ENCODE results near the gene MIDN.
A peak's percentile ranks its signal among the peaks of the same experiment; 100 is the strongest.

MIDN gene

GRCh38 chr19:1232652-1233072 lies 15.7 kb upstream of the MIDN start:
- DNase-seq (ENCODE audit: low read depth in 2 of 2), result no peak

- DNase-seq (ENCODE audit: low read depth in 2 of 2), result no peak
These were observed 15.2 kb upstream of the MIDN start for GRCh38 chr19:1233115-1233667.

- DNase-seq (ENCODE audit: low read depth in 2 of 2), result no peak
These were observed 14.1 kb upstream of the MIDN start for GRCh38 chr19:1234051-1234954.

GRCh38 chr19:1234955-1235380 lies 13.4 kb upstream of the MIDN start:
- DNase-seq (ENCODE audit: low read depth in 2 of 2), result no peak

- DNase-seq (ENCODE audit: low read depth in 2 of 2), result no peak
These were observed 12.5 kb upstream of the MIDN start for GRCh38 chr19:1235625-1236538.

GRCh38 chr19:1236576-1236975 lies 11.8 kb upstream of the MIDN start:
- DNase-seq (ENCODE audit: low read depth in 2 of 2), result no peak

DNA sequence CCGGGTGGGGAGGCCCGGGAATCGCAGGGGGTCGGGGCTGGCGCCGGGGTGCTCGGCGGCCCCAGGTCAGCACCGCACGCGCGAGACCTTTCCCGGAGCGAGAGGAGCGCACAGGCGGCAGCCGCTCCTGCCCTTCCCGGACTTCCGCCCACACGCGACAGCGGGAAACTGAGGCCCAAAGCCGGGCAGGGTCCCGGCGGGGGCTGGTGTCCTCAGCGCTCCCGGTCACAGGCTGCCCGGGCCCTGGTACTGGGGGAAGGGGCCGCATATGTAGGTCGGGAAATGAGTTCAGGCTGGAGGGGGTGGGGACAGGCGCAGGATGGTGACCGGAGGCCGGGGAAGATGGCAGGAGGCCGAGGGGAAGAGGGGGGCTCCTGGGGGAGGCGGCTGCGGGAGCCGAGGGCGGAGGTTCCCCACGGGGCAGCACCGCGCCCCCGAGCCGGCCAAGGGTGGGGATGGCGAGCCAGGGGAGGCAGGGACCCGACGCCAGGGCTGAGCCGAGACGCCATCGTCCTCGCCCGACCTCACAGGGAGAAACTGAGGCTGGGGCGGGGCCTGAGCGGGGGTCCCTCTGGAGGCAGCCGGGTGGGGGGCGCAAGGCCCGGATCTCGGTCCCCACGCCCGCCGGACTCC lies 11.2 kb upstream of the MIDN start:
- no peak for DNase-seq (ENCODE audit: low read depth in 2 of 2)

DNA sequence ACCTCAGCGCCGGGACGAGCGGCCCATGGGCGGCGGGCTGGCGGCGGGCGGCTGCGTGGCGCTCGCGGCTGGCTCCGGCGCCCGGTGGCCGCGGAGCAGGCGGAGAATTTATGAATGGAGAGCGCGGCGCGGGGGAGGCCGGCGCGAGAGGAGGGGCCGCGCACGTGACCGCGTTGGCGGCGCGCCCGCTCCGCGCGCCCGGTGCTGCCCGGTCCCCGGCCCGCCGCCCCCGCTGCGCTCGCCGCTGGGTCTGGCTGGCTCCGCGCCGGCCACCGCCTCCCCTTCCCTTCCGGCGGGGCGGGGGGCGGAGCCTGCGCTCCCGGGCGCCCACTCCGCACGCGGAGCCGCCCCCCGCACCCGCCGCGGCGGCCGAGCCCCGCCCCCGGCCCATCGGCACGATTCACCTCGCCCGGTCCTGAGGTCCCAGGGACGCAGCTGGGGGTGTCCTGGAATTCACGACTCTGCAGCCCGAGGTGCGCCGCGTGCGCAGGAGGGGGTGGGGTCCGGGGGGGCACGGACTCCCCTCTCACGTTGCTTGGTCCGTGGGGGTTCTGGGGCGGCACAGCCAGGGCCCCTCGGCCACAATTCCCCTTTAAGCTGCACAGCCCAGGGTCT lies 10.5 kb upstream of the MIDN start, which contains the start of gene CBARP:
Gene CBARP, minus strand, starts transcription at position 252 of the 615 bp plus-strand sequence. CDS start 1,905 bp downstream, outside the sequence.
- DNase-seq (ENCODE audit: low read depth in 2 of 2), result no peak

DNA sequence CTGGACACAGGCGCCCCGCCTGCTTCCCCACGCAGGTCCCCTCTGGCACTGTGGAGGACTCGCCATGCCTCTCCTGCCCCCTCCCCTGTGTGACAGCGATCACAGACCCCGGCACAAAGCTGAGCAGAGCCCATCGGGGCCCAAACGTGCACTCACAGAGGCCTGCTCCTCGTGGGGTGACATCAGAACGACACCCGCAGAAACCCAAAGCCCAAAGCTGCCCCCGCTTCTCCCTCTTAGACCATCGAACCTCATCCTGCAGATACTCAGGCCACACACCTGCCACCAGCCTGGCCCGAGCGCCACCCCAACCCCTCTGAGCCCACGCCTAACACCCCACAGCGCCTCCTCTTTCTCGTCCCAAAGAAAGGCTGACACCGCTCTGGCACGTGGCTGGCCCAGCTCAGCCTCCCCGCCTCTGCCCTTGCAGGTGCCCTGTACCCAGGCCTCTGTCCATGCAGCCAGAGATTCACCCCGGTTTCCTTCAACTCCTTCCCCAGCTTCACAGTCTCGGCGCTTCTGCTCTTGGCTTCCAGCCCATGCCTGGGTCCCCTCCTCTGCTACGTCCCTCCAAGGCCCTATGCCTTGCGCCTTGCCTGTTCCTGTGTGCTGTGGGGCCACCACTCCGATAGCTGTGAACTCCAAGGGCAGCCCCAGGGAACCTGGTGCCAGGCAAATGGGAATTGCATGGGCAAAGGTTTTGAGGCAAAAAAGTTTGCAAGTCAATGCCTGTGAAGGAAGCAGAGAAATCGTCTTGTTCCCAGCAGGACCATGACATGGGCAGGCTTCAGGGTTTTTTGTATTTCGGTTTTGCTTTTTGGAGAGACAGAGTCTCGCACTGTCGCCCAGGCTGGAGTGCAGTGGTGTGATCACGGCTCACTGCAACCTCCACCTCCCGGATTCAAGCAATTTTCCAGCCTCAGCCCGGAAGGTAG lies 9.7 kb upstream of the MIDN start:
- no peak for DNase-seq (ENCODE audit: low read depth in 2 of 2)

DNA sequence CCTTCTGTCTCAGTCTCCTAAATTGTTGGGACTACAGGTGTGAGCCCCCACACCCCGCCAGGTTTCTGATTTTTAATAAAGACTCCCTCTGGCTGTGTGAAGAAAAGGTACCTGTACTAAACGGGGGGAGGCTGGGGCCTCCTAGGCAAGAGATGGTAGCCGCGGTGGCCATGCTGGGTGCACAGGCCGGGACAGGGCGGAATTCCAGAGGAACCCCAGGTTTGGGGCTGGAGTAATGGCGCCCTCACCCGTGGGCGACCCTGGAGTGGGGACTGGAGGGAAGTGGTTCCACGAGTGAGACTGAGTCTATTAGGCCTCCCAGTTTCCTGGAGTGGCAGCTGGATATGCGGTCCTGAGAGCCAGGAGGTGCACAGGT lies 9.0 kb upstream of the MIDN start:
- no peak for DNase-seq (ENCODE audit: low read depth in 2 of 2)

- peak; percentile 83 to 89 for DNase-seq (ENCODE audit: low read depth in 2 of 2)
These were observed 8.3 kb upstream of the MIDN start for GRCh38 chr19:1239796-1240737.

DNA sequence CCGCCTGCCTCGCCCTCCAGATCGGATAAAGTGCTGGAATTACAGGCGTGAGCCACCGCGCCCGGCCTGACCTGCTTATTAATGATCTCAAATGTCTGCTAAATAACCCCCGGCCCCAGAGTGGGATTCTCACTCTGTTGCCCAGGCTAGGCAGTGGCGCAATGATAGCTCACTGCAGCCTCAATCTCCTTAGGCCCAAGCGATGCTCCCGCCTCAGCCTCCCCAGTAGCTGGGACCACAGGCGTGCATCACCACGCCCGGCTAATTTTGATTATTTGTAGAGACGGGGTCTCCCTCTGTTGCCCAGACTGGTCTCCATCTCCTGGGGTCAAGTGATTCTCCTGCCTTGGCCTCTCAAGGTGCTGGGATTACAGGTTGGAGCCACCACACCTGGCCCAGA lies 7.5 kb upstream of the MIDN start:
- DNase-seq (ENCODE audit: low read depth in 2 of 2), result no peak

GRCh38 chr19:1241417-1242095 lies 6.8 kb upstream of the MIDN start, which contains the start of gene ATP5F1D:
Gene ATP5F1D, plus strand, starts transcription at chr19:1241751. Its CDS starts 100 bp downstream, at chr19:1241851.
- DNase-seq (ENCODE audit: low read depth in 2 of 2), result peak; percentile 86 to 92

GRCh38 chr19:1243768-1244692 lies 4.4 kb upstream of the MIDN start:
- peak in 1 of 2 donors; percentile 81 for DNase-seq (ENCODE audit: low read depth in 2 of 2)

- no peak for DNase-seq (ENCODE audit: low read depth in 2 of 2)
These were observed 3.5 kb upstream of the MIDN start for GRCh38 chr19:1244693-1245451.

GRCh38 chr19:1245494-1246264 lies 2.7 kb upstream of the MIDN start:
- DNase-seq (ENCODE audit: low read depth in 2 of 2), result no peak

Measured in stimulated activated CD8-positive, alpha-beta memory T cell treated with anti-CD3 and anti-CD28 coated beads, Interleukin-2, amount 100 ng/mL, for 1 hour (primary cell).